Mucosa of gallbladder (tissue), 1 donor: ENCODE results near the gene CNGB1. TPM values are rescaled to one million over a fixed set of nuclear protein-coding genes. Genes with fewer than 3 reads are reported as not detected.
A peak's percentile ranks its signal among the peaks of the same experiment; 100 is the strongest.
"Not testable (repeated sequence)": the region's sequence is repeated elsewhere in the genome, so short reads cannot be mapped to it uniquely, and the experiment has no call there.

ENCODE experiments used
- DNase-seq: peaks from one replicate; pipeline ENCODE4 v3.0.0-alpha.2; 2020; ENCODE audit warnings: low spot score
- total RNA-seq: library from RNA; stranded (reverse); gene quantifications from one replicate; pipeline ENCODE4 v1.2.1, GENCODE V29; 2021
- donor health status: DM: no; HTN: no; CAD: no.

The CNGB1 gene
- total RNA-seq, 1 donor from 2014 or later = 0.29 TPM

DNA sequence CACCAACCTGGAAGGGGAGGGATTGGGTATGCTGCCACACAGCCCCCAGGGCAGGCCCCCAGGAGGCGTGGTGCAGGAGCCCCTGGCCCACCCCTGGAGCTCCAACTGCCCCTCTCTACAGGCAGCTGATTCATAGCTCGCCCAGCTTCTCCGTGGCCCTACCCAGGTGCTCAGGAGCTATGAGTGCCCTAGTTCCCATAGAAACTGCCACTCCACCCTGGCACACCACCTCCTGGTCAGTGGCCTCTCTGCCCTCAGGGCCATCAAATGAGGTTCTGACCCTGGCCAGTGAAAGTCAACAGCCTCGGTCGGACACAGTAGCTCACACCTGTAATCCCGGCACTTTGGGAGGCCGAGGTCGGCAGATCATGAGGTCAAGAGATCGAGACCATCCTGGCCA is 18.0 kb downstream of the CNGB1 start:
- no peak for DNase-seq

DNA sequence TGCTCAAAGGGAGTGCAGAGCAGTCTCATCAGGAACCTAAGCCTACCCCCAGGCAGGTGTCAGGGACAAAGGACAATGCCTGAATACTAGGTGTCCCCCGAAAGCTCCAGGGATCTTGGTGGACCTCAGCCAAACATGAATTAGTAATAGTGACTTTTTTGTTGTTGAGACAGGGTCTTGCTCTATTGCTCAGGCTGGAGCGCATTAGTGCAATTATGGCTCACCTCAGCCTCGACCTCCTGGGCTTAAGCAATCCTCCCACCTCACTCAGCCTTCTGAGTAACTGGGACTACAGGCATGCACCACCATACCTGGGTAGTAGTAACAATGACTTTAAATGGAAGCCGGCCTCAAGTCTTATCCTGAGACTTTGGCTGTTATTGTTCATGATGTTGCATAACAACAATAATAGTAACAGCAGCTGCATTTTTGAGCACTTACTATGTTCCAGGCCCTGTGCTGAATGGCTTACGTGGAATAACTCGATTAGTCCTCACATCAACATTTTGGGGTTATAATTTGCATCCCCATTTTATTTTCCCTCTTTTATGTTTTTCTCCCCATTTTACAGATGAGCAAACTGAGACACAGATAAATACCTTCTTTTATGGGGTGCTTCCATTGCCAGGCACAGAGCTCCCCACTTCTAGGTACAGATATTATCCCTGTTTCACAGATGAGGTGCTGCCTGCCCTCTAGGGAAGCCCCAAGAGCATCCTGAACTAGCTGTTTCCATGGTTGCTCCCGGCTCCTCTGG is 19.5 kb downstream of the CNGB1 start:
- DNase-seq = no peak

DNA sequence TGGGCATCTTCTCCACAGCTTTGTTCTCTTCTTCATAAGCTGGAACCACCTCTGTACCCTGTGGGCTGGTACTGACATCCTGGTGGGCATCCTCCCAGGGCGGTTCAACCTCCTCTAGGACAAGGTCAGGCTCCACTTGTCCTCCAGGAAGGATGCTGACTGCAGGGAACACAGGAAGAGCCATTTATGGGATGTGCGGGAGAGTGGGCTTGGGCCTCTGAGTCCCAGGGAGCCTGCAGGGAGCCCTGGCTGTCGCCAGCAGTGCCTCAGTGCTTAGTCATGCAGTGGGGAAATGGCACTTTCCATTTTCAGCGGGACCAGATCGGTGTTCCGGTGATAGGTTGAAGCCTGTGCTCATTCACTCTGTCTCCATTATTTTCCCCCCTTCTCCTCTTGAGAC is 20.5 kb downstream of the CNGB1 start:
- DNase-seq = no peak

DNA sequence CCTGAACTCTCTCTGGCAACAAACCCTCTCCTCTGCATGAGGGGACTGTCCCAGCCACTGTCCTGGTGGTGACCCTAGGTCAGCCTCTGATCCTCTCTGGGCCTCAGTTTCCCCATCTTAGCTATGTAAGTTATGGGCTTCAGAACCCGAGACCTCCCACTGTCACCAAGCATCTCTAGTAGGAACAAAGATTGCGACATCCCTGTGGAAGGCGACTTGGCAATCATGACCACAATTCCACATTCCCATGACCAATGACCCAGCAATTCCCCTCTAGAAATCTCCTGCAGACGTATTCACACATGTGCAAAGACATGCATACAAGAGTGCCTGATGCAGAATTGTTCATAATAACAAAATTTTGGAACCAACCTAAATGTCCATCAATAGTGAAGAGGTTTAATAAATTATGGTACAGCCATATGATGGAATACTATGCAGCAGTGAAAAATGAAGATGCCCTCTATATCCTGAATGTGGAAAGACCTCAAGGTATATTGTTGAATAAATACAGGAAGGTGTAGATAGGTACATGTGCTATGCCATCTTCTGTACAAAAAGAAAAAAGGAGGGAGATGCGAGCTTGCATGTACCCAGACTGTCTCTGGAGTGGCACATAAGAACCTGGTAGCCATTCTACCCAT is 21.2 kb downstream of the CNGB1 start:
- DNase-seq = no peak

DNA sequence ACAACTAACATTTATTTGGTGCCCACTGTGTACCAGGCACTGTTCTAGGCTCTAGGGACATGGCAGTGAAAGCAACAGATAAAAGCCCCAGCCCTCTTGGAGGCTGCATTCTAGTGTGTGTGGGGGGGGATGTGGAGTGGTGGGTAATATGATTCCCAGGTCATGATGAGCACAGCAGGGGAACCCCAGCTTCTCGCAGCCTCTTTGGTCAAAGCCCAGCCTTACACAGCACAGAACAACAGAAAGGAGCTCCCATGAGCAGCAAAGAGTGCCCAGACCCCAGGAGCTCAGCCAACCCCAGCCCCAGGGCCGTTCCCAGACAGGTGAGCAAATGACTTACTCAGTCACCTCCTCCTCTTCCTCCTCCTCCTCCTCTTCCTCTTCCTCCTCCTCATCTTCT is 21.9 kb downstream of the CNGB1 start:
- DNase-seq = no peak

DNA sequence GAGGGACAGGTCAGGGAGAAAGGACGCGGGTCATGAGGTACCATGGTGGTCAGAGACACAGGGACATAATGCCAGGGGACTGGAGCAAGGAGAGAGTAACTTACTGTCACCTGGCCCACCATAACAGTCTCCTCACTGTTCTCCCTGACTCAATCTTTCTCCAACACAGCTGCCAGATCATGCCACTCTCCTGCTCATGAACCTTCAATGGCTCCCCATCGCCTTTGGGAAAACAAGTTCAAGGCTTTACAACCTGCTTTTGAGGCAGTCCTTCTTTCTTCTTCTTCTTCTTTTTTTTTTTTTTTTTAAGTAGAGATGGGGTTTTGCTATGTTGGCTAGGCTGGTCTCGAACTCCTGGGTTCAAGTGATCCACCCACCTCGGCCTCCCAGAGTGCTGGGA is 22.9 kb downstream of the CNGB1 start:
- DNase-seq = no peak

DNA sequence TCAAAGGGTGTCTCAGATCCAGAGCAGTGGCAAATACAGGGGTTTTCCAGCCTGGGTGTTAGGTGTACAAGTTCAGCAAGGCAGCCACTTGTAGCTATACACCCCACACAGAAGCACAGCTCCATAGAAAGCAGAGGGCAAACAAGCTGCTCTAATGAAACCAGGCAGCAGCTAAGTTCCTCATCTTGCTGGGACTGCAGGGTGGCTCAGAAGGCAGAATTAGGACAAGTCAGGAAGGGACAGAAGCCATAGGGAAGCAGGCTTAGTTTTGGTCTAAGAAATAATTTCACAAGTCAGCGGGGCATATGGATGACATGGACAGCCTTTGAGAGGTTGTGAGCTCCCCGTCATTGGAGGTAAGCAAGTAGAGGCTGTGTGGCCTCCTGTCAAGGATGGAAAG is 23.7 kb downstream of the CNGB1 start:
- no peak for DNase-seq

DNA sequence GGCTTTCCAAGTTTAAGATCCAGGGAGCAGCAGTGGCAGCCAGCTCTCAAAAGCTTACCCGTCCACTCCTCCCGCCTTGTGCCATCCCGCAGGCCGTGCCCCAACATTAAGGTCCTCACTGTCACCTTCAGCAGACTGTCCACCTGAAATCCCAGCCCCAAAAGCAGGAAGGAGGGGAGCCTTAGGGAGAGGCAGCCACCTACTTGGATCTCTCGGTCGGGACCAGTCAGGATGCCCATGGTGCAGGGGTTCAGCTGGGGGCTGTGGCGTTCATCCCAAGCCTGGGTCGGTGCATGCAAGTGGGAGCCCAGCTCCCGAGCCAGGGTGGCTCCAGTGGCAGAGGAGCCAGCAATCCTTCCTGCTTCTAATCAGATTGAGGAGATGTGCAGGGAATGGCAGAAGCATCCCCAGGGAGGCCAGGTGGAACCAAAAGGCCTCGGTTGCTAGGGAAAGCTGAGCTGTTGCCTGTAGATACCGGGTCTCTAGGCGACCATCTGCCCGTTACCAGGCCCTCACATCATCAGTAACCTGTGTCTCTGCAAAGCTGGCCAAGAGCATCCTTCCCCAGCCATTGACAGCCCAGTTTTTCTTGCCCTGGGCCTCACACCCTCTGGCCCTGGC is 24.6 kb downstream of the CNGB1 start:
- DNase-seq = no peak

DNA sequence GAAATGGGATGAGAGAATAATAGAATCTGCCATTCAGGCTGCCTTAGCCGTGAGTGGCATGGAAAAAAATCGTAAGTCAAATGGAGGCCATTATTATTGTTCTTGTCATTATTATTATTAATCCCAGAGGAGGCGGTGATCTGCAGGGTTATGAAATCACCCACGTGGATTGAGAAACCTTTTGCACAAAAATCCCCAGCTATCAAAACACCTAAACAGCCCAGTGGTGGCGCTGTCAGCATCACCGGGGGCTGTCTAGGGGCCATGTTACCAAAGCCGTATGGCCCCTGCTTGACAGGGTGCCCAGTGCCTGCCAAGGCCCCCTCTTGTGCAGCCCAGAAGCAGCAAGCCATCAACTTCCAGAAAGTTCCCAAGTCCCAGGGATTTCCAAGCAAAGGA is 25.2 kb downstream of the CNGB1 start:
- no peak for DNase-seq

DNA sequence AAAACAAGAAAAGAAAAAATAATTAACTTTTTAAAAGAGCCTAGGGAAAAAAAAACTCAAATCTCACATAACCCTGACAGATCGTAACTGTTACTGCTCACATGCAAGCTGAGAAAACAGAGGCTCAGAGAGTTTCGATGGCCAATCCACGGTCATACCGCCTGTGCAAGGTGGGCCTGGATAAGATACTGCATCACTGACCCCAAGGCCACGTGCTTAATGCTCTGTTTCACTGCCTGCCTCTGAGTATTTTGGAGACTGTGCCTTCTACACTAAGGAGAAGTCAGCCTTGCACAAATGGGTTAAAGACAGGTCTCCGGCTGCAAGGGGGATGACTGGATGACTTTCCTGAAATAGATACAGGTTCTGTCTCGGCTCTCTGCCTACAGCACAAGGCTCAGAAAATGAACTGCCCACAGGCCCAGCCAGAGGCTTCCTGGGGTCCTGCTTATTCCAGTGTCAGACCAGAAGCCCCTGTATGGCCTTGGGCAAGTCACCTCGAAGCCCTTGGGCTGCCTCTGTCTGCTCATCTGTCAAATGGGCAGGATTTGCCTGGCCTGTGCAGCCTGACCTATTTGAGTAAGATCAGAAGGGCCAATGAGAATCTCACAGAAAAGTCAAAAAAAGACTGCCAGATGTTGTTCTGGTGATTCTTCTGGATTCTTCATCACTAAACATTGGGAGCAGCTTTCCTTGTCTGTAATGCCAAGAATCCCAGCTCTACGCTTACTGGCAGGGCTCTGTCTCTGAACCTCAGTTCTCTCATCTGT is 25.8 kb downstream of the CNGB1 start:
- no peak for DNase-seq

DNA sequence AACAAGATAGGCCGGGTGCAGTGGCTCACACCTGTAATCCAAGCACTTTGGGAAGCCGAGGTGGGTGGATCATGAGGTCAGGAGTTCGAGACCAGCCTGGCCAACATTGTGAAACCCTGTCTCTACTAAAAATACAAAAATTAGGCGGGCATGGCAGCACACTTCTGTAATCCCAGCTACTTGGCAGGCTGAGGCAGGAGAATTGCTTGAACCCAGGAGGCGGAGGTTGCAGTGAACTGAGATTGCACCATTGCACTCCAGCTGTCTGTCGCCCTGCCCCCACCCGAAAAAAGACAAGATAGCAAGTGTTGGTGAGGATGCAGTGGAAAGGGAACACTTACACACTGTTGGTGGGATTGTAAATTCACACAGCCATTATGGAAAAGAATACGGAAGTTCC is 27.5 kb downstream of the CNGB1 start:
- DNase-seq = not testable (repeated sequence)

DNA sequence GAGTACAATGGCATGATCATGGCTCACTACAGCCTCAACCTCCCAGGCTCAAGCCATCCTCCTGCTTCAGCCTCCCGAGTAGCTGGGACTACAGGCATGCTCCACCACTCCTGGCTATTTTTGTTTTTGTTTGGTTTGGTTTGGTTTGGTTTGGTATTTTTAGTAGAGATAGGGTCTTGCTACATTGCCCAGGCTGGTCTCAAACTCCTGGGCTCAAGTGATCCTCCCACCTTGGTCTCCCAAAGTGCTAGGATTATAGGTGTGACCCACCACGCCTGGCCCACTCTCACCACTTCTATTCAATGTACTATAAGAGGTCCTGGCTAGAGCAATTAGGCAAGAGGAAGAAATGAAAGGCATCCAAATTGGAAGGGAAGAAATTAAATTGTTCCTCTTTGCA is 29.0 kb downstream of the CNGB1 start:
- DNase-seq = not testable (repeated sequence)

DNA sequence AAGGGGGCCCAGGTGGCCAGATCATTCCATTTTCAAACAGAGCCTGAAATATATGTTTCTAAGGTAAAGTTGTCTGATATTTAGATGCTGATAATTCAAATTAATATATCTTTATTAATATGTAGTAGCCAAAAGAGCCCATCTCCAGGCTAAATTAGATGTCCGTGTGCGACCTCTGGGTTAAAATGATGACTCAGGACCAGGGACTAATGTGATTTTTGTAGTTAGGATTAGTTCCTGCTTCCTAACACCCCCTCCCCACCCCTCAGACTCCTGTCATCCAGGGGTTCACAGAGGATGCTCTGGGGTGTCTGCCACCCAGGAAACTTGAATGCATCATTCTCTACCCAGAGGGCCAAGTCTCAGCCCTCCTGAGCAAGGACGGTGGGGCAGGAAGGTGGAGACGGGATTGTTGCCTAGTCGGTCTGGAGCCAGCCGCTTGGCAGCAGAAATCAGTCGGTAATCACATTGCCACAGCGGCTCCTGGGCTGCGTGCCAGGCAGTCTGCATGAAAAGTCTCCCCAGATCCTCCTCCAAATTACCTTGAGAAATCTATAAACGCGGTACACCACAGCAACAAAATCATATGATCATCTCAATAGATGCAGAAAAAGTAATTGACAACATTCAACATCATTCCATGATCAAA is 29.8 kb downstream of the CNGB1 start:
- DNase-seq = peak; percentile 45

DNA sequence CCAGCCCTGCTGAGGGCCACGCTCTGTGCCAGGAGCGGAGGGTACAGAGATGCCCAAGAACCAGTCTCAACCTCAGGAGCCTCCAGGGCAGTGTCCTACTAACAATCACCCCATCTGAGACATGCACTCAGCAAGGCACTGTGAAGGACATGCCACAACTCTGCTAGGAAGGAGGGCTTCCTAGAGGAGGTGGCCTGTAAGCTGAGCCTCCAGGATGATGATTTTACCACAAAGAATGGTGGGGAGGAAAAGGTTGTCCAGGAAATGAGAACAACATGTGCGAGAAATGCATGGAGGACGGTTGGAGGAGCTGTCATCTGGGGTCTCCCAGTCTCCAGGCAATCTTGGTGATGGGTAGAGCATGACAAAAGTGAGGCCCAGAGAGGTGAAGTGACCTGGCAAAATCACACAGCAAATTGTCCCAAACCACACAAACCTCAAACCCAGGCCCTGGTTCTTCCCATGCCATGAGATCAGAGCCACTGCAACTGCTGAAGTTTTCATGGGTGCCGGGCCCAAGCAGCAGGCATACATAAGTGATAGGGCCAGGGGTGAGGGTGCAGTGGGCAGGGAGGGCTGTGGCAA is 30.5 kb downstream of the CNGB1 start:
- DNase-seq = no peak

DNA sequence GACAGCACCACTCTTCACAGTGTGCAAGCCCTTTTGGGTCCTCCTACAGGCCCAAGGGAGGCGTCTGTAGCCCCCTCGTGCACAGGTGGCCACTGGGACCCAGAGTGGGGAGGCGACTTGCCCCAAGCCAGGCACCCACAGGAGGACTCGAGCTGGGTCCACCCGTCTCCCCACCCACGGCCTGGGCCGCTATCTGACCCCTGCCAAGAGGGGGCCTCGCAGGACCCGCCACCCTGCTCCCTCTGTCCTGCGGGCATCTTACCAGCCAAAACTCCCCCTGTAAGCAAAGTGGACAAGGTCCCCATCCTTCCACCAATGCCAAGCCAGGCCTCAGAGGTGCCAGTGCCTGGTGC is 31.1 kb downstream of the CNGB1 start:
- no peak for DNase-seq

DNA sequence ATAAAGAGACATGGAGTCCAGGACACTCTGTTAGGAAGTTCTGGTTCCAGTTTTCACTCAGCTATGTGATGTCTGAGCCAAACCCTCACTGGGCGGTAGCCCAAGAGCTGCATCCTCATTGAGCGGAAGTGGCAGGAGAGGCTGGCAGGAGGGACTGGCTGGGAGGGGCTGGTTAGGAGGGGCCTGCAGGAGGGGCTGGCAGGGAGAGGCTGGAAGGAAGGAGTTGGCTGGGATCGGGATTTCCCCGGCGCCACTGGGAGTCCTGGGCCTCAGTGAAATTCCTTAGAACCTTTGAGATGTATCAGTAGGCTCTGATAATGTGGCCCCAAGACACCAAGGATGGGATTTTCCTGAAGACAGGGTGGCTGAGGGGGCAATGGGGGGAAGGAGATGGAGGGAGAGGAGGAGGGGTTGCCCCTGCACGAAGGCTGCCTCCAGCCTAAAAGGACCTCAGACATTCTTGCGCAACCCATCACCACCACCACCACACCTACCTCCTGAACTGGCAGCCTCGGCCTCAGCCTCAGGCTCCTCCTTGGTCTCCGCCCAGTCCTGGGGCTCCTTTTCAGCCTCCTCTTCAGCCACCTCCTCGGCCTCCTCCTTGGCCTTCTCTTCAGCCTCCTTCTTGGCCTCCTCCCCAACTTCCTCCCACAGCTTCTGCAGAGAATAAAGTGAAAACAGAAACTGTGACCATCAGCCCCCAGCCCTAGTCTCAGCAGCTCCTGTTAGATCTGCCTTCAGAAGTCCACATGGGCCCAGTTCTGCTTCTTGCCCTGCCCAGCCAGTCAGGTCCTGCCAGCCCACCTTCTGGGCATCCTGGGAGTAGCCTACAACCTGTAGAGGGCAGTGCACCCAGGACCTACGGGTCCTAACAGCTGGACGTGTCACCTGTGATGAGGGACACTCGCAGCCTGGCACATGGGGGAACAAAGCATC is 31.7 kb downstream of the CNGB1 start:
- peak; percentile 53 for DNase-seq

DNA sequence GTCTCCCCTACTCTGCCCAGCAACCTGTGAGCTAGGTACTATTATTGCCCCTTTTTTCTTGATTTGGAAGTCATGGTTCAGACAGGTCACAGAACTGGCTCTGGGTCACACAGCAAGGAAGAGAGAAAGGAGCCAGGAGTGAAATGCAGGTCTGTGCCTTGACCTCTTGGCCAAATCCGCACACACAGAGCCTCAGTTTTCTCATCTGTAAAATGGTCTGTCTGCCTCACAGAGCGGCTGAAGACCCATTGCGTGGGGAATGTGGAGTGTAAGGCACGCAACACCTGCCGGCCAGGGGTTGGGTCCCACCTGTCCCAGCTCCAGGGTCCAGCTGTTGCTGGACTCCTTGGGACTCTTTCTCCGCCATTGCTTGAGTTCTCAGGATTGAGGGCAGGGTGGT is 32.4 kb downstream of the CNGB1 start:
- no peak for DNase-seq

DNA sequence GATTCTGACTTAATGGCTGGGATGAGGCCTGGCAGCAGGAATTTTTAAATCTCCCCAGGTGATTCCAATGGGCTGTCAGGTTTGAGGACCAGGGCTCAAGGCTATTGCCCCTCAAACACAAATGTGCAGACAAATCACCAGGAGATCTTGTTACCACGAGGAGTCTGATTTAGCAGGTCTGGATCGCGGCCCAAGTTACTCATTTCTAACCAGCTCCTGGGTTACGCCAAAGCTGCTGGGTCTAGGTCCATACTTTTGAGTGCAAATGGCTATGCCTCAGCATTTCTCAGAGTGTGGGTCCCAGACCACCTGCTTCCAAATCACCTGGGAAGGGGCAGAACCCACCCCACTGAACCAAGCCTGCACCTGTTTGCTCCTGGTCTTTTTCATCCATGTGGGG is 33.1 kb downstream of the CNGB1 start:
- DNase-seq = no peak

DNA sequence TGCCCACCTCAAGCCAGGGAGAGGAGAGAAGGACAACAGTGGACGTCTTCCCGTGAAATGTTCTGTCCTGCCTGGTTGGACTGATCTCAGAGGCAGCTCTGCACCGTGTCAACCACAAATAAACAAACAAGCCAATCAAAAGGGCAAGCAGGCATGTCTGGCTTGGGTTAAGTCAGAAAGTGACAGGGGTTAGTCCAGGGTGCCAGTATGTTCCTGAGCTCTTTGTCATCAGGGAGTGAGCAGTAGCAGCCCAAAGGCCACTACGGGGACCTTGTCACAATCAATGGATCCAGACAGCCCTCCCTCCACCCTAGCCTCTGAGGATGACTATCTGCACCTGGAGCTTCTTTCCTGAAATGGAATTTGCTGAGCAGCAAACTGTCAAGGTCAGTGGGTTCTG is 35.0 kb downstream of the CNGB1 start:
- no peak for DNase-seq

DNA sequence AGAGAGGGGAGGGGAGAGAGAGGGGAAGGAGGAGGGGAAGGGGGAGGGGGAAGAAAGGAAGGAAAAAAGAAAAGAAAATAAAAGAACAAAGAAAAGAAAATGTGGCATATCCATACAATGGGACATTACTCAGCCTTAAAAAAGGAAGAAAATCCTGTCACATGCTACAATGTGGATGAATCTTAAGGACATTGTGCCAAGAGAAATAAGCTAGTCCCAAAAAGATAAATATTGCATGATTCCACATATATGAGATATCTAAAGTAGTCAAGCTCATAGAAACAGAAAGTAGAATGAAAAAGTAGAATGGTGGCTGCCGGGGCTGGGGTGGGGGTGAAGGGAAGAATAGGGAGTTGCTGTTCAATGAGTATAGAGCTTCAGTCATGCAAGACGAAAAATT is 40.4 kb downstream of the CNGB1 start:
- DNase-seq = no peak

DNA sequence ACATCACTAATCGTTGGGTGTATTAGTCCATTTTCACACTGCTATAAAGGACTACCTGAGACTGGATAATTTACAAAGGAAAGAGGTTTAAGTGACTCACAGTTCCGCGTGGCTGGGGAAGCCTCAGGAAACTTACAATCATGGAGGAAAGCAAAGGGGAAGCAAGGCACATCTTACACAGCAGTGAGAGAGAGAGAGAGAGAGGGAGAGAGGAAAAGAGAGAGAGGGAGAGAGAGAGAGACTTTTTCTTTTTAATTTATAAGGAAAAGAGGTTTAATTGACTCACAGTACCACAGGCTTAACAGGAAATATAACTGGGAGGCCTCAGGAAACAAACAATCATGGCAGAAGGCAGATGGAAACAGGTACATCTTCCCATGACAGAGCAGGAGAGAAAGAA is 41.7 kb downstream of the CNGB1 start:
- no peak for DNase-seq
